Measurements from ENCODE around the gene AICDA.
"Not testable (repeated sequence)": the region's sequence is repeated elsewhere in the genome, so short reads cannot be mapped to it uniquely, and the experiment has no call there.

AICDA gene

GRCh38 chr12:8612629-8613028, at the start of gene AICDA:
AICDA (minus strand) TSS chr12:8612859; CDS start chr12:8612767, 92 bp downstream.
- no peak for DNase-seq (ENCODE audit: low read depth)

- DNase-seq (ENCODE audit: low read depth), result no peak
Measured at GRCh38 chr12:8661751-8662150, 49.1 kb upstream of the AICDA start.

GRCh38 chr12:8661016-8661415, 48.4 kb upstream of the AICDA start:
- DNase-seq (ENCODE audit: low read depth), result no peak

GRCh38 chr12:8658346-8658745, 45.7 kb upstream of the AICDA start:
- DNase-seq (ENCODE audit: low read depth), result no peak

- no peak for DNase-seq (ENCODE audit: low read depth)
Measured at GRCh38 chr12:8655421-8655820, 42.8 kb upstream of the AICDA start.

- no peak for DNase-seq (ENCODE audit: low read depth)
Measured at GRCh38 chr12:8648576-8649205, 36.0 kb upstream of the AICDA start.

GRCh38 chr12:8647968-8648367, 35.3 kb upstream of the AICDA start:
- no peak for DNase-seq (ENCODE audit: low read depth)

GRCh38 chr12:8644345-8645248, 31.9 kb upstream of the AICDA start:
- DNase-seq (ENCODE audit: low read depth), result no peak

GRCh38 chr12:8642775-8643174, 30.1 kb upstream of the AICDA start:
- DNase-seq (ENCODE audit: low read depth), result no peak

- DNase-seq (ENCODE audit: low read depth), result no peak
Measured at GRCh38 chr12:8639936-8640335, 27.3 kb upstream of the AICDA start.

- no peak for DNase-seq (ENCODE audit: low read depth)
Measured at GRCh38 chr12:8638951-8639350, 26.3 kb upstream of the AICDA start.

GRCh38 chr12:8637666-8638065, 25.0 kb upstream of the AICDA start:
- DNase-seq (ENCODE audit: low read depth), result no peak

- DNase-seq (ENCODE audit: low read depth), result no peak
Measured at GRCh38 chr12:8637244-8637643, 24.6 kb upstream of the AICDA start.

GRCh38 chr12:8636581-8636980, 23.9 kb upstream of the AICDA start:
- DNase-seq (ENCODE audit: low read depth), result no peak

- DNase-seq (ENCODE audit: low read depth), result not testable (repeated sequence)
Measured at GRCh38 chr12:8636007-8636346, 23.3 kb upstream of the AICDA start.

- DNase-seq (ENCODE audit: low read depth), result not testable (repeated sequence)
Measured at GRCh38 chr12:8635342-8636006, 22.8 kb upstream of the AICDA start.

GRCh38 chr12:8630131-8630530, 17.5 kb upstream of the AICDA start:
- no peak for DNase-seq (ENCODE audit: low read depth)

- no peak for DNase-seq (ENCODE audit: low read depth)
Measured at GRCh38 chr12:8629486-8630033, 16.9 kb upstream of the AICDA start.

GRCh38 chr12:8628731-8629130, 16.1 kb upstream of the AICDA start:
- no peak for DNase-seq (ENCODE audit: low read depth)

- DNase-seq (ENCODE audit: low read depth), result not testable (repeated sequence)
Measured at GRCh38 chr12:8624750-8625149, 12.1 kb upstream of the AICDA start.

GRCh38 chr12:8622646-8623045, 10.0 kb upstream of the AICDA start:
- no peak for DNase-seq (ENCODE audit: low read depth)

GRCh38 chr12:8615206-8615605, 2.5 kb upstream of the AICDA start:
- no peak for DNase-seq (ENCODE audit: low read depth)

GRCh38 chr12:8613881-8614280, 1.2 kb upstream of the AICDA start:
- not testable (repeated sequence) for DNase-seq (ENCODE audit: low read depth)
